Esophagus muscularis mucosa (tissue), 4 donors: Measurements from ENCODE around the gene PCBP3. TPM values are rescaled to one million over a fixed set of nuclear protein-coding genes. Genes with fewer than 3 reads are reported as not detected.

Experiments
- DNase-seq: peaks from one replicate; pipeline ENCODE4 v3.0.0-alpha.2; 2017; ENCODE audit errors: extremely low spot score
- H3K27ac ChIP-seq, 4 donors: fragments of 200-600 bp; sonication (generic); replicated peaks in 1 of 4; 1 replicate in 3 of 4; 2 replicates in 1 of 4; pipeline ENCODE4 v1.5.1; 2016 to 2019; ENCODE audit warnings: mild to moderate bottlenecking in 1 of 4
- H3K27me3 ChIP-seq, 4 donors: fragments of 200-600 bp; sonication (generic); one replicate each; pipeline versions ENCODE4 v1.5.1 to v1.6.0; 2016 to 2019
- H3K36me3 ChIP-seq, 4 donors: fragments of 200-600 bp; sonication (generic); one replicate each; pipeline ENCODE4 v1.5.1; 2016 to 2019
- H3K4me1 ChIP-seq, 4 donors: fragments of 200-600 bp; sonication (generic); one replicate each; pipeline ENCODE4 v1.5.1; 2016 to 2019
- H3K4me3 ChIP-seq, 4 donors: fragments of 200-600 bp; sonication (generic); 1 replicate in 2 of 4; 2 replicates in 2 of 4; pipeline ENCODE4 v1.5.1; 2016 to 2019; ENCODE audit warnings: mild to moderate bottlenecking in 4 of 4, moderate library complexity in 1 of 4
- H3K9me3 ChIP-seq, 4 donors: fragments of 200-600 bp; sonication (generic); 1 replicate in 3 of 4; 2 replicates in 1 of 4; pipeline ENCODE4 v1.5.1; 2016 to 2019
- CTCF ChIP-seq, 3 experiments: fragments of 200-600 bp in 2 of 3; fragments of 450-650 bp in 1 of 3; sonication (generic) in 2 of 3; IDR thresholded peaks; one replicate each; pipeline ENCODE4 v1.5.1; 2017 to 2019; ENCODE audit warnings: antibody characterized with exemption in 3 of 3, mild to moderate bottlenecking in 2 of 3, moderate library complexity in 1 of 3
- EP300 ChIP-seq: sonication (generic); formaldehyde crosslinking; IDR thresholded peaks from one replicate; pipeline ENCODE4 v1.6.1; 2017; ENCODE audit warnings: antibody characterized with exemption
- POLR2A ChIP-seq: fragments of 450-650 bp; IDR thresholded peaks from one replicate; pipeline ENCODE4 v1.6.1; 2017; ENCODE audit warnings: antibody characterized with exemption, moderate library complexity, mild to moderate bottlenecking, low read depth
- POLR2AphosphoS5 ChIP-seq, 2 donors: sonication (generic); formaldehyde crosslinking; IDR thresholded peaks; one replicate each; pipeline ENCODE4 v1.6.1; 2017; ENCODE audit warnings: antibody characterized with exemption in 2 of 2
- WGBS: methylation state at CpG from one replicate; pipeline ENCODE4 v1.1.5; 2018; 5-methylcytosine and 5-hydroxymethylcytosine counted together
- intact Hi-C: fragments of 100-400 bp; cut with DNase I; formaldehyde crosslinking; loops from one replicate; pipeline ENCODE4 v1.15.1; 2023
- total RNA-seq, 4 donors: library from RNA; depleted of rRNA; stranded (reverse); fragments of >200 nt; gene quantifications; one replicate each; pipeline versions ENCODE4 v1.1.0 to v1.2.1, GENCODE V29; 2016

The PCBP3 gene
- total RNA-seq, 4 donors from 2014 or later: 7.5 to 9.2 (median 8.1) TPM

- peak; percentile 87 for DNase-seq
- no peak overlapping the region for H3K27ac ChIP-seq
- no peak overlapping the region for H3K4me3 ChIP-seq
- no peaks in the 10 kb centered on the region for H3K36me3 ChIP-seq
- no peak for TF ChIP-seq EP300
- WGBS: 87% methylated on average over 6 of the region's 6 CpGs
- intact Hi-C loops: no loop called here
- no peaks in the 10 kb centered on the region for H3K4me1 ChIP-seq
- H3K27me3 ChIP-seq: peaks cover 0 to 28% (median 0%) of the 10 kb centered on the region in 4 donors
- H3K9me3 ChIP-seq: no peaks in the 10 kb centered on the region
These were observed 143.1 kb downstream of the PCBP3 start for GRCh38 chr21:45786660-45787059.

- Histone ChIP-seq H3K36me3 (no peaks in the 10 kb centered on the region), H3K4me3 (no peak overlapping the region), H3K27ac (no peak overlapping the region), H3K4me1 (no peaks in the 10 kb centered on the region), H3K9me3 (no peaks in the 10 kb centered on the region), H3K27me3 (peaks cover 0 to 33% (median 0%) of the 10 kb centered on the region in 4 donors)
- intact Hi-C loops: no loop called here
- no peak for DNase-seq
- WGBS: 84% methylated on average over 8 of the region's 8 CpGs
- no peak for TF ChIP-seq POLR2AphosphoS5 (IDR thresholded peaks at IDR 0.05)
- no peak for TF ChIP-seq POLR2A
- no peak for TF ChIP-seq CTCF (IDR thresholded peaks at IDR 0.05)
- no peak for TF ChIP-seq EP300
These were observed 143.8 kb downstream of the PCBP3 start for GRCh38 chr21:45787371-45787770.

GRCh38 chr21:45788198-45788597, 144.7 kb downstream of the PCBP3 start:
- intact Hi-C loops: no loop called here
- 92% methylated on average over 16 of the region's 16 CpGs for WGBS
- Histone ChIP-seq H3K27me3 (peaks cover 0 to 34% (median 0%) of the 10 kb centered on the region in 4 donors), H3K4me3 (no peak overlapping the region), H3K4me1 (no peaks in the 10 kb centered on the region), H3K27ac (no peak overlapping the region), H3K36me3 (no peaks in the 10 kb centered on the region), H3K9me3 (no peaks in the 10 kb centered on the region)
- TF ChIP-seq CTCF (IDR thresholded peaks at IDR 0.05) (no peak), EP300 (no peak), POLR2A (no peak), POLR2AphosphoS5 (IDR thresholded peaks at IDR 0.05) (no peak)
- peak; percentile 89 for DNase-seq

- Histone ChIP-seq H3K9me3 (no peaks in the 10 kb centered on the region), H3K27me3 (peaks cover 0 to 38% (median 0%) of the 10 kb centered on the region in 4 donors), H3K27ac (no peak overlapping the region), H3K36me3 (no peaks in the 10 kb centered on the region), H3K4me1 (no peaks in the 10 kb centered on the region), H3K4me3 (no peak overlapping the region)
- WGBS: 94% methylated on average over 14 of the region's 14 CpGs
- intact Hi-C loops: no loop called here
- TF ChIP-seq POLR2AphosphoS5 (IDR thresholded peaks at IDR 0.05): no peak
- TF ChIP-seq POLR2A: no peak
- no peak for TF ChIP-seq EP300
- no peak for TF ChIP-seq CTCF (IDR thresholded peaks at IDR 0.05)
- no peak for DNase-seq
These were observed 145.3 kb downstream of the PCBP3 start for GRCh38 chr21:45788637-45789506.

GRCh38 chr21:45790427-45790826, 146.9 kb downstream of the PCBP3 start:
- DNase-seq: peak; percentile 68
- WGBS: 95% methylated on average over 7 of the region's 7 CpGs
- intact Hi-C loops: no loop called here

More at GRCh38 chr21:45790427-45790826, 146.9 kb downstream of the PCBP3 start:
- TF ChIP-seq POLR2A (no peak), CTCF (IDR thresholded peaks at IDR 0.05) (no peak), POLR2AphosphoS5 (IDR thresholded peaks at IDR 0.05) (no peak), EP300 (no peak)
- Histone ChIP-seq H3K36me3 (no peaks in the 10 kb centered on the region), H3K4me1 (no peaks in the 10 kb centered on the region), H3K27ac (no peak overlapping the region), H3K9me3 (no peaks in the 10 kb centered on the region), H3K27me3 (peaks cover 0 to 38% (median 0%) of the 10 kb centered on the region in 4 donors), H3K4me3 (no peak overlapping the region)
